ENCODE data around the gene TRIM67. TPM values are rescaled to one million over a fixed set of nuclear protein-coding genes. Genes with fewer than 3 reads are reported as not detected.

Gene TRIM67
- total and polyA plus RNA-seq, 2 donors (not counting 1 experiment from before 2014, with no cell fraction given): not detected

GRCh38 chr1:231233735-231234417 is 72.0 kb downstream of the TRIM67 start:
- Histone ChIP-seq H3K4me3 (ENCODE audit: control extremely low read depth in 1 of 5, extremely low read depth in 1 of 5, insufficient read depth in 1 of 5, low read depth in 2 of 5, low read length in 4 of 5) (no peak overlapping the region), H4K20me1 (ENCODE audit: control insufficient read depth, insufficient read depth, low read length, poor library complexity, severe bottlenecking) (peaks cover 18% of the 10 kb centered on the region), H3K9me3 (ENCODE audit: control extremely low read depth in 1 of 3, control insufficient read depth in 2 of 3, insufficient read depth in 1 of 3, low read length in 2 of 3) (no peaks in the 10 kb centered on the region), H3K4me2 (replicated peaks; ENCODE audit: low read depth, low read length, poor library complexity, severe bottlenecking) (no peak overlapping the region), H3K27ac (ENCODE audit: low read length in 2 of 2) (no peak overlapping the region), H3K27me3 (replicated peaks in 1 of 4; ENCODE audit: control extremely low read depth in 1 of 4, control insufficient read depth in 3 of 4, insufficient read depth in 4 of 4, low read length in 3 of 4) (no peaks in the 10 kb centered on the region), H3K36me3 (replicated peaks in 1 of 2; ENCODE audit: control extremely low read depth in 1 of 2, control insufficient read depth in 1 of 2, extremely low read depth in 1 of 2, insufficient read depth in 2 of 2, low read length in 1 of 2) (peaks cover 0 to 31% of the 10 kb centered on the region in 2 experiments), H3K79me2 (ENCODE audit: control insufficient read depth, insufficient read depth, low read length) (peaks cover 75% of the 10 kb centered on the region), H2AFZ (ENCODE audit: insufficient read depth, low read depth, low read length, poor library complexity, severe bottlenecking) (no peak overlapping the region), H3K4me1 (ENCODE audit: control insufficient read depth in 2 of 2, insufficient read depth in 2 of 2, low read length in 2 of 2) (peaks cover 11 to 13% of the 10 kb centered on the region in 2 donors), H3K9ac (ENCODE audit: low read length) (no peak overlapping the region)
- no peaks in the 10 kb centered on the region for H3K9me3 Mint-ChIP-seq (ENCODE audit: insufficient read depth)
- CTCF ChIA-PET: interaction anchor here (1.6 to 3.4 kb wide), 2 partner anchors 8 to 23 kb away, joined by 4 to 14 read pairs; no protein-coding TSS in a partner anchor
- POLR2A ChIA-PET: no interaction called here
- DNase-seq: no peak
- H3K4me3 Mint-ChIP-seq: no peak overlapping the region
- TF ChIP-seq EZH2 (IDR thresholded peaks at IDR 0.05; ENCODE audit: borderline replicate concordance, insufficient read depth, low read depth, low read length, poor library complexity, severe bottlenecking) (no peak), CTCF (IDR thresholded peaks at IDR 0.05) (no peak)
- no peak for ATAC-seq (ENCODE audit: low read depth)
- H3K27me3 Mint-ChIP-seq: no peaks in the 10 kb centered on the region
- no peak overlapping the region for H3K27ac Mint-ChIP-seq
- intact Hi-C loops (cut with micrococcal nuclease): loop anchor here (2.0 kb wide), 1 partner anchor 19 kb away; no protein-coding TSS in a partner anchor
- 100% methylated on average over 2 of the region's 8 CpGs for WGBS (ENCODE audit: insufficient coverage)
- peaks cover 45% of the 10 kb centered on the region for H3K4me1 Mint-ChIP-seq

GRCh38 chr1:231234506-231234905 is 72.6 kb downstream of the TRIM67 start:
- no peaks in the 10 kb centered on the region for H3K9me3 Mint-ChIP-seq (ENCODE audit: insufficient read depth)
- Histone ChIP-seq H4K20me1 (ENCODE audit: control insufficient read depth, insufficient read depth, low read length, poor library complexity, severe bottlenecking) (peaks cover 18% of the 10 kb centered on the region), H3K9ac (ENCODE audit: low read length) (no peak overlapping the region), H3K27ac (ENCODE audit: low read length in 2 of 2) (no peak overlapping the region), H3K9me3 (ENCODE audit: control extremely low read depth in 1 of 3, control insufficient read depth in 2 of 3, insufficient read depth in 1 of 3, low read length in 2 of 3) (no peaks in the 10 kb centered on the region), H2AFZ (ENCODE audit: insufficient read depth, low read depth, low read length, poor library complexity, severe bottlenecking) (no peak overlapping the region), H3K27me3 (replicated peaks in 1 of 4; ENCODE audit: control extremely low read depth in 1 of 4, control insufficient read depth in 3 of 4, insufficient read depth in 4 of 4, low read length in 3 of 4) (no peaks in the 10 kb centered on the region), H3K79me2 (ENCODE audit: control insufficient read depth, insufficient read depth, low read length) (peaks cover 81% of the 10 kb centered on the region), H3K4me2 (replicated peaks; ENCODE audit: low read depth, low read length, poor library complexity, severe bottlenecking) (no peak overlapping the region), H3K4me3 (ENCODE audit: control extremely low read depth in 1 of 5, extremely low read depth in 1 of 5, insufficient read depth in 1 of 5, low read depth in 2 of 5, low read length in 4 of 5) (no peak overlapping the region), H3K4me1 (ENCODE audit: control insufficient read depth in 2 of 2, insufficient read depth in 2 of 2, low read length in 2 of 2) (peaks cover 11 to 13% of the 10 kb centered on the region in 2 donors), H3K36me3 (replicated peaks in 1 of 2; ENCODE audit: control extremely low read depth in 1 of 2, control insufficient read depth in 1 of 2, extremely low read depth in 1 of 2, insufficient read depth in 2 of 2, low read length in 1 of 2) (peaks cover 0 to 33% of the 10 kb centered on the region in 2 experiments)
- intact Hi-C loops (cut with micrococcal nuclease): no loop called here
- TF ChIP-seq CTCF (IDR thresholded peaks at IDR 0.05): no peak
- no peak for TF ChIP-seq EZH2 (IDR thresholded peaks at IDR 0.05; ENCODE audit: borderline replicate concordance, insufficient read depth, low read depth, low read length, poor library complexity, severe bottlenecking)
- WGBS (ENCODE audit: insufficient coverage): 93% methylated on average over 3 of the region's 3 CpGs
- H3K4me3 Mint-ChIP-seq: no peak overlapping the region
- DNase-seq (no peak), ATAC-seq (ENCODE audit: low read depth) (no peak)
- CTCF ChIA-PET: interaction anchor here (3.4 kb wide), 1 partner anchor 24 kb away, joined by 14 read pairs; no protein-coding TSS in a partner anchor
- H3K27me3 Mint-ChIP-seq: no peaks in the 10 kb centered on the region
- no peak overlapping the region for H3K27ac Mint-ChIP-seq
- H3K4me1 Mint-ChIP-seq: peaks cover 50% of the 10 kb centered on the region
- POLR2A ChIA-PET: no interaction called here
